ENCODE data around the gene MYH15.

MYH15 gene

GRCh38 chr3:108410531-108410984 lies 99.8 kb downstream of the MYH15 start:
- no peak for DNase-seq

GRCh38 chr3:108409800-108410178 lies 100.6 kb downstream of the MYH15 start:
- DNase-seq = no peak

GRCh38 chr3:108408883-108409799 lies 101.3 kb downstream of the MYH15 start:
- no peak for DNase-seq

GRCh38 chr3:108407886-108408285 lies 102.5 kb downstream of the MYH15 start:
- peak; percentile 11 for DNase-seq

GRCh38 chr3:108406661-108407206 lies 103.7 kb downstream of the MYH15 start:
- peak; percentile 27 for DNase-seq

GRCh38 chr3:108406063-108406660 lies 104.2 kb downstream of the MYH15 start:
- no peak for DNase-seq

GRCh38 chr3:108404368-108404767 lies 106.0 kb downstream of the MYH15 start:
- DNase-seq = no peak

GRCh38 chr3:108403686-108404345 lies 106.6 kb downstream of the MYH15 start:
- no peak for DNase-seq

- DNase-seq = no peak
These were observed 107.2 kb downstream of the MYH15 start for GRCh38 chr3:108403198-108403597.

GRCh38 chr3:108401836-108402235 lies 108.6 kb downstream of the MYH15 start:
- no peak for DNase-seq

GRCh38 chr3:108398510-108398909 lies 111.9 kb downstream of the MYH15 start:
- no peak for DNase-seq

GRCh38 chr3:108396336-108396735 lies 114.1 kb downstream of the MYH15 start:
- DNase-seq = no peak

GRCh38 chr3:108394563-108394962 lies 115.8 kb downstream of the MYH15 start:
- DNase-seq = no peak

GRCh38 chr3:108394016-108394415 lies 116.4 kb downstream of the MYH15 start:
- DNase-seq = no peak

GRCh38 chr3:108393128-108393900 lies 117.1 kb downstream of the MYH15 start:
- no peak for DNase-seq

GRCh38 chr3:108391917-108392593 lies 118.3 kb downstream of the MYH15 start:
- no peak for DNase-seq

GRCh38 chr3:108389372-108389771 lies 121.0 kb downstream of the MYH15 start:
- no peak for DNase-seq

GRCh38 chr3:108388136-108389132 lies 122.0 kb downstream of the MYH15 start:
- no peak for DNase-seq

- no peak for DNase-seq
These were observed 123.3 kb downstream of the MYH15 start for GRCh38 chr3:108387063-108387462.

GRCh38 chr3:108383306-108383705 lies 127.1 kb downstream of the MYH15 start:
- DNase-seq = no peak

All from KG1 (cell line).